ENCODE results near the gene MPRIP.
A peak's percentile ranks its signal among the peaks of the same experiment; 100 is the strongest.

GRCh38 chr17:17001874-17002520 lies 40.3 kb upstream of the MPRIP start:
- TF ChIP-seq CTCF (conservative IDR thresholded peaks at IDR 0.05; ENCODE audit: low read depth, low read length): peak; percentile 97
- TF ChIP-seq EZH2phosphoT487 (IDR thresholded peaks at IDR 0.05; ENCODE audit: borderline replicate concordance, low read length): no peak
